HepG2 (cell line): ENCODE results near the gene APC2. TPM values are rescaled to one million over a fixed set of nuclear protein-coding genes. Genes with fewer than 3 reads are reported as not detected.

Experiments
- BCL3 ChIP-seq: sonication (generic); formaldehyde crosslinking; IDR thresholded peaks from 2 replicates; pipeline ENCODE4 v1.5.1; 2020; ENCODE audit warnings: mild to moderate bottlenecking, missing genetic modification reagents, moderate library complexity
- CBX5 ChIP-seq: sonication (generic); formaldehyde crosslinking; IDR thresholded peaks from 2 replicates; pipeline ENCODE4 v1.4.0; 2020; ENCODE audit warnings: missing genetic modification reagents, borderline replicate concordance
- CSRNP2 ChIP-seq: sonication (generic); formaldehyde crosslinking; conservative IDR thresholded peaks from 2 replicates; pipeline ENCODE4 v1.8.0; 2022; ENCODE audit warnings: low read depth, missing genetic modification reagents
- EHMT2 ChIP-seq: fragments of 200-600 bp; sonication (generic); IDR thresholded peaks from 2 replicates; pipeline ENCODE4 v1.7.0; 2017; ENCODE audit warnings: antibody characterized with exemption, low read depth, low read length, borderline replicate concordance
- GMEB1 ChIP-seq: sonication (generic); formaldehyde crosslinking; IDR thresholded peaks from 2 replicates; pipeline ENCODE4 v1.5.1; 2020; ENCODE audit warnings: missing genetic modification reagents, mild to moderate bottlenecking, borderline replicate concordance
- NR2C2 ChIP-seq: sonication (generic); formaldehyde crosslinking; IDR thresholded peaks from 2 replicates; pipeline ENCODE4 v1.4.0; 2020; ENCODE audit warnings: missing genetic modification reagents, mild to moderate bottlenecking, moderate library complexity, borderline replicate concordance
- STAG1 ChIP-seq: sonication (generic); formaldehyde crosslinking; IDR thresholded peaks from 2 replicates; pipeline ENCODE4 v1.4.0; 2020; ENCODE audit warnings: missing genetic modification reagents
- ZNF350 ChIP-seq: sonication (generic); formaldehyde crosslinking; IDR thresholded peaks from 2 replicates; pipeline ENCODE4 v1.4.0; 2020; ENCODE audit warnings: mild to moderate bottlenecking, low read depth, missing genetic modification reagents, borderline replicate concordance
- ZNF550 ChIP-seq: sonication (generic); formaldehyde crosslinking; IDR thresholded peaks from 2 replicates; pipeline ENCODE4 v1.4.0; 2020; ENCODE audit warnings: mild to moderate bottlenecking, missing genetic modification reagents, borderline replicate concordance
- polyA plus RNA-seq, 8 experiments: library from polyadenylated mRNA; depleted of rRNA in 3 of 8; stranded (reverse) in 7 of 8; unstranded in 1 of 8; fragments of >200 nt; fragmentation: Illumina TruSeq in 4 of 8; extraction: Trizol in 4 of 8; gene quantifications; 2 replicates each; pipeline versions ENCODE4 v1.2.1 to v1.2.3, GENCODE V29; 2011 to 2016; ENCODE audit warnings: low read depth in 4 of 8, missing spikeins in 1 of 8, mixed read lengths in 1 of 8; ENCODE audit not compliant: insufficient read depth in 1 of 8
- total RNA-seq, 5 experiments: library from RNA; depleted of rRNA; stranded (reverse); fragments of >200 nt; fragmentation: Illumina TruSeq; extraction: Trizol; gene quantifications; 2 replicates each; pipeline ENCODE4 v1.2.3, GENCODE V29; 2016; ENCODE audit warnings: low read depth in 1 of 5

The APC2 gene
- total and polyA plus RNA-seq, 2 of the 13 experiments (the other 11 are each of a cell fraction or from before 2014, with no cell fraction given): 0.08 to 0.22 TPM

- TF ChIP-seq ZNF350 (CRISPR knock-in tag) (no peak), ZNF550 (CRISPR knock-in tag) (no peak), EHMT2 (no peak), GMEB1 (CRISPR knock-in tag) (no peak), BCL3 (CRISPR knock-in tag) (no peak), NR2C2 (peak; percentile 91), STAG1 (CRISPR knock-in tag) (no peak), CSRNP2 (CRISPR knock-in tag) (no peak), CBX5 (CRISPR knock-in tag) (no peak)
Measured at GRCh38 chr19:1433119-1434039, 16.5 kb upstream of the APC2 start (continued).
